Measurements from ENCODE around the gene GNA15.

Gene GNA15

GRCh38 chr19:3118232-3119070 lies 17.4 kb upstream of the GNA15 start:
- no peak overlapping the region for H3K4me3 ChIP-seq (ENCODE audit: low read depth in 1 of 2, low read length in 1 of 2)
- no peaks in the 10 kb centered on the region for H3K9me3 ChIP-seq
- H3K27me3 ChIP-seq = no peaks in the 10 kb centered on the region
- H3K27ac ChIP-seq = no peak overlapping the region
- no peaks in the 10 kb centered on the region for H3K36me3 ChIP-seq
- H3K4me1 ChIP-seq (ENCODE audit: control insufficient read depth in 1 of 2, insufficient read depth in 1 of 2, low read depth in 1 of 2, low read length in 1 of 2) = no peaks in the 10 kb centered on the region
- TF ChIP-seq CTCF (IDR thresholded peaks at IDR 0.05) = no peak

GRCh38 chr19:3119071-3119595 lies 16.7 kb upstream of the GNA15 start:
- no peaks in the 10 kb centered on the region for H3K36me3 ChIP-seq
- H3K27ac ChIP-seq = no peak overlapping the region
- no peak for TF ChIP-seq CTCF (IDR thresholded peaks at IDR 0.05)
- H3K9me3 ChIP-seq = no peaks in the 10 kb centered on the region
- H3K27me3 ChIP-seq = peaks cover 4% of the 10 kb centered on the region
- H3K4me1 ChIP-seq (ENCODE audit: control insufficient read depth in 1 of 2, insufficient read depth in 1 of 2, low read depth in 1 of 2, low read length in 1 of 2) = no peaks in the 10 kb centered on the region
- no peak overlapping the region for H3K4me3 ChIP-seq (ENCODE audit: low read depth in 1 of 2, low read length in 1 of 2)

- no peak overlapping the region for H3K4me3 ChIP-seq (ENCODE audit: low read depth in 1 of 2, low read length in 1 of 2)
- no peaks in the 10 kb centered on the region for H3K9me3 ChIP-seq
- peaks cover 11% of the 10 kb centered on the region for H3K27me3 ChIP-seq
- H3K36me3 ChIP-seq = no peaks in the 10 kb centered on the region
- H3K27ac ChIP-seq = no peak overlapping the region
- no peak for TF ChIP-seq CTCF (IDR thresholded peaks at IDR 0.05)
- H3K4me1 ChIP-seq (ENCODE audit: control insufficient read depth in 1 of 2, insufficient read depth in 1 of 2, low read depth in 1 of 2, low read length in 1 of 2) = no peaks in the 10 kb centered on the region
Measured at GRCh38 chr19:3119693-3120380, 16.0 kb upstream of the GNA15 start.

GRCh38 chr19:3120611-3121276 lies 15.1 kb upstream of the GNA15 start:
- no peaks in the 10 kb centered on the region for H3K36me3 ChIP-seq
- H3K27ac ChIP-seq = no peak overlapping the region
- H3K4me1 ChIP-seq (ENCODE audit: control insufficient read depth in 1 of 2, insufficient read depth in 1 of 2, low read depth in 1 of 2, low read length in 1 of 2) = peaks cover 4 to 9% of the 10 kb centered on the region in 2 experiments
- no peak overlapping the region for H3K4me3 ChIP-seq (ENCODE audit: low read depth in 1 of 2, low read length in 1 of 2)
- TF ChIP-seq CTCF (IDR thresholded peaks at IDR 0.05) = no peak
- H3K9me3 ChIP-seq = no peaks in the 10 kb centered on the region
- H3K27me3 ChIP-seq = peaks cover 15% of the 10 kb centered on the region

GRCh38 chr19:3121396-3121795 lies 14.4 kb upstream of the GNA15 start:
- Histone ChIP-seq H3K36me3 (no peaks in the 10 kb centered on the region), H3K9me3 (no peaks in the 10 kb centered on the region), H3K4me3 (ENCODE audit: low read depth in 1 of 2, low read length in 1 of 2) (no peak overlapping the region), H3K27ac (no peak overlapping the region), H3K27me3 (peaks cover 15% of the 10 kb centered on the region), H3K4me1 (ENCODE audit: control insufficient read depth in 1 of 2, insufficient read depth in 1 of 2, low read depth in 1 of 2, low read length in 1 of 2) (peaks cover 4 to 13% of the 10 kb centered on the region in 2 experiments)
- TF ChIP-seq CTCF (IDR thresholded peaks at IDR 0.05) = no peak
